GM23338 (cell line): ENCODE measurements around the gene PRCC. TPM values are rescaled to one million over a fixed set of nuclear protein-coding genes. Genes with fewer than 3 reads are reported as not detected.

Experiments used
- ATAC-seq: fragments of 200-7000 bp; cut with Tn5 transposase; 3 replicates; pipeline ENCODE4 v1.9.1; 2020
- DNase-seq: peaks from one replicate; pipeline ENCODE4 v3.0.0-alpha.2; 2015; ENCODE audit warnings: low spot score
- H2AFZ ChIP-seq: fragments of 200-600 bp; sonication (generic); 2 replicates; pipeline ENCODE4 v1.8.0; 2016; ENCODE audit warnings: antibody characterized with exemption, mild to moderate bottlenecking, moderate library complexity
- H3F3A ChIP-seq: fragments of 200-600 bp; sonication (generic); replicated peaks from 2 replicates; pipeline ENCODE4 v1.8.0; 2017; ENCODE audit warnings: antibody characterized with exemption, mixed run types, low read depth
- H3K27ac ChIP-seq: fragments of 200-600 bp; sonication (generic); 2 replicates; pipeline ENCODE4 v1.6.1; 2016; ENCODE audit warnings: low read depth
- H3K27me3 ChIP-seq: fragments of 200-600 bp; sonication (generic); 2 replicates; pipeline ENCODE4 v1.8.0; 2016; ENCODE audit warnings: mild to moderate bottlenecking, mixed run types, moderate library complexity; ENCODE audit not compliant: insufficient read depth
- H3K36me3 ChIP-seq: fragments of 200-600 bp; sonication (generic); 2 replicates; pipeline ENCODE4 v1.8.0; 2016; ENCODE audit warnings: mild to moderate bottlenecking; ENCODE audit not compliant: insufficient read depth
- H3K4me1 ChIP-seq: fragments of 200-600 bp; sonication (generic); 2 replicates; pipeline ENCODE4 v1.8.0; 2016; ENCODE audit warnings: mild to moderate bottlenecking, moderate library complexity; ENCODE audit not compliant: insufficient read depth
- H3K4me2 ChIP-seq: fragments of 200-600 bp; sonication (generic); 2 replicates; pipeline ENCODE4 v1.7.1; 2017; ENCODE audit warnings: mixed run types
- H3K4me3 ChIP-seq: fragments of 200-600 bp; sonication (generic); 2 replicates; pipeline ENCODE4 v1.6.1; 2016; ENCODE audit warnings: mixed run types
- H3K79me2 ChIP-seq: fragments of 200-600 bp; sonication (generic); replicated peaks from 2 replicates; pipeline ENCODE4 v1.8.0; 2017; ENCODE audit warnings: mild to moderate bottlenecking; ENCODE audit not compliant: insufficient read depth
- H3K9me2 ChIP-seq: fragments of 200-600 bp; sonication (generic); 2 replicates; pipeline ENCODE4 v1.8.0; 2017; ENCODE audit not compliant: insufficient read depth
- H4K20me1 ChIP-seq: fragments of 200-600 bp; sonication (generic); replicated peaks from 2 replicates; pipeline ENCODE4 v1.8.0; 2017; ENCODE audit warnings: mild to moderate bottlenecking; ENCODE audit not compliant: insufficient read depth
- H3K27ac Mint-ChIP-seq: 2 replicates; pipeline ENCODE4 v1.8.0; 2020; ENCODE audit warnings: inconsistent platforms, mild to moderate bottlenecking, moderate library complexity, mixed read lengths
- H3K27me3 Mint-ChIP-seq: 3 replicates; pipeline ENCODE4 v1.8.0; 2022; ENCODE audit warnings: low read depth, mild to moderate bottlenecking, moderate library complexity, mixed read lengths, inconsistent platforms; ENCODE audit not compliant: insufficient read depth, poor library complexity
- H3K36me3 Mint-ChIP-seq: 3 replicates; pipeline ENCODE4 v1.8.0; 2021; ENCODE audit warnings: low read depth, mild to moderate bottlenecking, inconsistent platforms, moderate library complexity, mixed read lengths
- H3K4me1 Mint-ChIP-seq: 3 replicates; pipeline ENCODE4 v1.8.0; 2020; ENCODE audit warnings: mild to moderate bottlenecking, inconsistent platforms, mixed read lengths
- H3K4me3 Mint-ChIP-seq: 3 replicates; pipeline ENCODE4 v1.8.0; 2021; ENCODE audit warnings: moderate library complexity, mild to moderate bottlenecking, inconsistent platforms, mixed read lengths
- H3K9me3 Mint-ChIP-seq: 3 replicates; pipeline ENCODE4 v1.8.0; 2020; ENCODE audit warnings: moderate library complexity, mild to moderate bottlenecking, inconsistent platforms, mixed read lengths
- CREB1 ChIP-seq: fragments of 250-450 bp; sonication (Bioruptor Pico); IDR thresholded peaks from 2 replicates; pipeline ENCODE4 v1.5.0; 2020; ENCODE audit warnings: low read depth, mild to moderate bottlenecking, moderate library complexity
- ETS1 ChIP-seq: IDR thresholded peaks from 2 replicates; pipeline ENCODE4 v1.6.1; 2016; ENCODE audit warnings: antibody characterized with exemption
- EZH2 ChIP-seq: fragments of 200-600 bp; sonication (generic); IDR thresholded peaks from one replicate; pipeline ENCODE4 v1.8.0; 2017; ENCODE audit warnings: antibody characterized with exemption, mild to moderate bottlenecking, low read depth; ENCODE audit not compliant: unreplicated experiment
- JUNB ChIP-seq: IDR thresholded peaks from one replicate; pipeline ENCODE4 v1.6.1; 2016; ENCODE audit warnings: antibody characterized with exemption; ENCODE audit not compliant: unreplicated experiment
- NANOG ChIP-seq: IDR thresholded peaks from 2 replicates; pipeline ENCODE4 v1.6.1; 2016; ENCODE audit warnings: antibody characterized with exemption, borderline replicate concordance
- POLR2AphosphoS5 ChIP-seq: IDR thresholded peaks from 2 replicates; pipeline ENCODE4 v1.6.1; 2016; ENCODE audit warnings: antibody characterized with exemption, low read depth
- REST ChIP-seq: IDR thresholded peaks from one replicate; pipeline ENCODE4 v1.6.1; 2018; ENCODE audit warnings: antibody characterized with exemption; ENCODE audit not compliant: unreplicated experiment
- ZNF114 ChIP-seq: fragments of 250-450 bp; sonication (Bioruptor Pico); IDR thresholded peaks from 2 replicates; pipeline ENCODE4 v1.5.0; 2020; ENCODE audit warnings: mild to moderate bottlenecking, moderate library complexity
- ZNF331 ChIP-seq: fragments of 250-450 bp; sonication (Bioruptor Pico); IDR thresholded peaks from 2 replicates; pipeline ENCODE4 v1.5.0; 2020; ENCODE audit warnings: low read depth, mild to moderate bottlenecking, moderate library complexity
- ZNF462 ChIP-seq: fragments of 250-450 bp; sonication (Bioruptor Pico); IDR thresholded peaks from 2 replicates; pipeline ENCODE4 v1.5.0; 2020; ENCODE audit warnings: mild to moderate bottlenecking, moderate library complexity
- polyA plus RNA-seq: library from polyadenylated mRNA; unstranded; fragments of >200 nt; fragmentation: Nextera tagmentation; extraction: Ambion mirVana; gene quantifications from 2 replicates; pipeline ENCODE4 v1.2.1, GENCODE V29; 2016
- total RNA-seq: library from RNA; depleted of rRNA; stranded (reverse); fragments of >200 nt; shearing (Covaris generic); gene quantifications from 2 replicates; pipeline ENCODE4 v1.2.3, GENCODE V29; 2014
- TF ChIP-seq, protein P1 (sequence below), 2 experiments: fragments of 200-600 bp in 1 of 2; sonication (generic) in 1 of 2; conservative IDR thresholded peaks; 2 replicates each; pipeline versions ENCODE4 v1.5.1 to v1.6.1; 2016 to 2017; ENCODE audit warnings: antibody characterized with exemption in 2 of 2, low read depth in 2 of 2, mild to moderate bottlenecking in 2 of 2, moderate library complexity in 1 of 2

PRCC gene
- total and polyA plus RNA-seq, 2 experiments from 2014 or later, result 66.2 to 72.9 TPM

DNA sequence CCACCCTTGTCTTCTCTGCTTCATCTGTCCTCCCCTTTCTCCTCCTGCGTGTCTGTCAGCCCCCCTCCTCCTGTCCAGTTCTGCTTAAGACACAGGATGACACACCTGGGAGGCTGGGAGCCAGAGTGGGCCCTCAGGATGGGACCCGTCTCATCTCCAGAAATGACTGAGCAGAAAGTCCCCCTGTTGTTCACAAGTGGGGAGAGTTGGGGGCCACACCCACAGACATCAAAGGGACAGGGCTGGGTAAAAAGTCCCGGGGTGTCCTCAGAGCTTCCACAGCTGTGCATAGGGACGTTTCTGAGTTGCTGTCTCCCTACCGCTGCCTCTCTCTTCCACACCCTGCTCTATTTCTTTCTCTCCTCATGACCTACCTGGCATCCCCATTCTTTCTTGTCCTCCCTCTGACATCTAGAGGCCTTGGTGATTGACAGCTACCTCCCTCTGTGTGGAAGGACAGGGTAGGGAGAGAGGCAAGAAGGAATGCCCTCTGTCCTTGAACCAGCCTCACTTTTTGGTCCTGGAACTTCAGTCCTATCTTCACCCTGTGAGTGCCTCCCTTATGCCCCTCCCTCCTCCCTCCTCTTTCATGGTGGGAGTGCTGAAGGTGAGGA lies 68.8 kb downstream of the PRCC start:
- H3K4me2 ChIP-seq, result no peak overlapping the region
- no peak overlapping the region for H3K4me3 ChIP-seq
- Mint-ChIP-seq H3K4me3 (no peak overlapping the region), H3K9me3 (no peaks in the 10 kb centered on the region), H3K27ac (no peak overlapping the region; the same call in 1 of the 2 replicates), H3K4me1 (peaks cover 12% of the 10 kb centered on the region), H3K27me3 (peaks cover 21% of the 10 kb centered on the region), H3K36me3 (no peaks in the 10 kb centered on the region)
- H3K27me3 ChIP-seq, result peaks cover 33% of the 10 kb centered on the region; the same call in 1 of the 2 replicates
- H3F3A ChIP-seq, result no peaks in the 10 kb centered on the region
- no peaks in the 10 kb centered on the region for H4K20me1 ChIP-seq
- H3K79me2 ChIP-seq, result no peaks in the 10 kb centered on the region
- H3K27ac ChIP-seq, result no peak overlapping the region
- DNase-seq (no peak), ATAC-seq (no peak)
- H2AFZ ChIP-seq, result no peak overlapping the region
- no peaks in the 10 kb centered on the region for H3K9me2 ChIP-seq
- no peaks in the 10 kb centered on the region for H3K36me3 ChIP-seq
- peaks cover 7% of the 10 kb centered on the region; the same call in 1 of the 2 replicates for H3K4me1 ChIP-seq
- TF ChIP-seq, protein P1, sequence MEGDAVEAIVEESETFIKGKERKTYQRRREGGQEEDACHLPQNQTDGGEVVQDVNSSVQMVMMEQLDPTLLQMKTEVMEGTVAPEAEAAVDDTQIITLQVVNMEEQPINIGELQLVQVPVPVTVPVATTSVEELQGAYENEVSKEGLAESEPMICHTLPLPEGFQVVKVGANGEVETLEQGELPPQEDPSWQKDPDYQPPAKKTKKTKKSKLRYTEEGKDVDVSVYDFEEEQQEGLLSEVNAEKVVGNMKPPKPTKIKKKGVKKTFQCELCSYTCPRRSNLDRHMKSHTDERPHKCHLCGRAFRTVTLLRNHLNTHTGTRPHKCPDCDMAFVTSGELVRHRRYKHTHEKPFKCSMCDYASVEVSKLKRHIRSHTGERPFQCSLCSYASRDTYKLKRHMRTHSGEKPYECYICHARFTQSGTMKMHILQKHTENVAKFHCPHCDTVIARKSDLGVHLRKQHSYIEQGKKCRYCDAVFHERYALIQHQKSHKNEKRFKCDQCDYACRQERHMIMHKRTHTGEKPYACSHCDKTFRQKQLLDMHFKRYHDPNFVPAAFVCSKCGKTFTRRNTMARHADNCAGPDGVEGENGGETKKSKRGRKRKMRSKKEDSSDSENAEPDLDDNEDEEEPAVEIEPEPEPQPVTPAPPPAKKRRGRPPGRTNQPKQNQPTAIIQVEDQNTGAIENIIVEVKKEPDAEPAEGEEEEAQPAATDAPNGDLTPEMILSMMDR (conservative IDR thresholded peaks at IDR 0.05; ENCODE audit: low read depth in 2 of 2), result no peak
- TF ChIP-seq REST (no peak), EZH2 (no peak), JUNB (no peak), CREB1 (CRISPR knock-in tag) (no peak), ETS1 (no peak), POLR2AphosphoS5 (no peak), NANOG (no peak), ZNF331 (CRISPR knock-in tag) (no peak), ZNF114 (CRISPR knock-in tag) (no peak), ZNF462 (CRISPR knock-in tag) (no peak)
